ENCODE results near the gene PRDM8.

DNA sequence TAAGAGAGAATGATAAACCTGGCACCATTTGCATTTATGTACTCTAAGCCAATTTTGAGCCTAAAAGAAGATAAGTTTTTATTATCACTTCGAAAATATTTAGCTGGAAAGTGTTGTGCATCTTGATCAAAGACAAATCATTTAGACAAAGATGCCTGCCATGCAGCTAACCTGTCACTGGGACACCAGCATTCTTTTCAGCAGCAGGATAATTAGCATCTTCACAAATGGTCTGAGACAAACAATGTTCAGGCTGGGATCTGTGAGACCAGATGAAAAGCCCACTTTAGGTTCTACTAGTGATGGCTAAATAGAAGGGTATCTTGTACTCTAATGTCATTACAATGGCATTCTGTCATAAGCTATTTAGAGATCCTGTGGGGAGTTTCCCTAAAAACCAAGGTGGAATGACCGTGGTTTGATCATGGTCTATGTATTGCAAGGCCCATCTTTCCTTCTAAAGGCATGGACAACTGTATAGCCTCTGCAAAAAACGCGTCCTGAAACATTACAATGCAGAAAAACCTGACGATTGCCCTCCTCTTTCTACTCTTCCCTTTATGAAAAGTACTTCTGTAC is 7.2 kb downstream of the PRDM8 start:
- TF ChIP-seq, protein P1, sequence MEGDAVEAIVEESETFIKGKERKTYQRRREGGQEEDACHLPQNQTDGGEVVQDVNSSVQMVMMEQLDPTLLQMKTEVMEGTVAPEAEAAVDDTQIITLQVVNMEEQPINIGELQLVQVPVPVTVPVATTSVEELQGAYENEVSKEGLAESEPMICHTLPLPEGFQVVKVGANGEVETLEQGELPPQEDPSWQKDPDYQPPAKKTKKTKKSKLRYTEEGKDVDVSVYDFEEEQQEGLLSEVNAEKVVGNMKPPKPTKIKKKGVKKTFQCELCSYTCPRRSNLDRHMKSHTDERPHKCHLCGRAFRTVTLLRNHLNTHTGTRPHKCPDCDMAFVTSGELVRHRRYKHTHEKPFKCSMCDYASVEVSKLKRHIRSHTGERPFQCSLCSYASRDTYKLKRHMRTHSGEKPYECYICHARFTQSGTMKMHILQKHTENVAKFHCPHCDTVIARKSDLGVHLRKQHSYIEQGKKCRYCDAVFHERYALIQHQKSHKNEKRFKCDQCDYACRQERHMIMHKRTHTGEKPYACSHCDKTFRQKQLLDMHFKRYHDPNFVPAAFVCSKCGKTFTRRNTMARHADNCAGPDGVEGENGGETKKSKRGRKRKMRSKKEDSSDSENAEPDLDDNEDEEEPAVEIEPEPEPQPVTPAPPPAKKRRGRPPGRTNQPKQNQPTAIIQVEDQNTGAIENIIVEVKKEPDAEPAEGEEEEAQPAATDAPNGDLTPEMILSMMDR (IDR thresholded peaks at IDR 0.05; ENCODE audit: insufficient read depth, low read length, poor library complexity, severe bottlenecking): no peak
- no peak for TF ChIP-seq EZH2phosphoT487 (conservative IDR thresholded peaks at IDR 0.05; ENCODE audit: low read length)
